PC-3 (cell line): ENCODE data around the gene SLAMF6. TPM values are rescaled to one million over a fixed set of nuclear protein-coding genes. Genes with fewer than 3 reads are reported as not detected.

Source experiments
- ATAC-seq: fragments of 200-7000 bp; cut with Tn5 transposase; 2 replicates; pipeline ENCODE4 v1.9.1; 2020; ENCODE audit warnings: mild to moderate bottlenecking, moderate library complexity
- BruUV-seq: library from RNA; stranded (reverse); fragments of 400-500 nt; replicated peaks from 2 replicates; lab custom pipeline; 2021; lab: Mats Ljungman, UMichigan
- CTCF ChIA-PET: fragments of 300-600 bp; sonication (Branson Sonifier 250); formaldehyde crosslinking; loops from one replicate; lab custom pipeline; 2022; ENCODE audit warnings: antibody characterized with exemption; lab: Charles Lee
- POLR2A ChIA-PET: fragments of 300-600 bp; sonication (Branson Sonifier 250); formaldehyde crosslinking; loops from one replicate; lab custom pipeline; 2022; ENCODE audit warnings: antibody characterized with exemption; ENCODE audit not compliant: unreplicated experiment; lab: Charles Lee
- DNase-seq: peaks from one replicate; pipeline ENCODE4 v3.0.0-alpha.2; 2015
- H2AFZ ChIP-seq: fragments of 300-600 bp; sonication (generic); 2 replicates; pipeline ENCODE4 v1.6.0; 2016; ENCODE audit warnings: antibody characterized with exemption, low read length
- H3F3A ChIP-seq: fragments of 300-600 bp; sonication (generic); one replicate; pipeline ENCODE4 v1.6.0; 2017; ENCODE audit warnings: antibody characterized with exemption, low read length, control low read depth, mild to moderate bottlenecking; ENCODE audit not compliant: unreplicated experiment
- H3K27ac ChIP-seq: fragments of 300-600 bp; sonication (generic); 2 replicates; pipeline ENCODE4 v1.5.1; 2016; ENCODE audit warnings: mild to moderate bottlenecking, low read length
- H3K27me3 ChIP-seq: fragments of 300-600 bp; sonication (generic); 2 replicates; pipeline ENCODE4 v1.6.1; 2016; ENCODE audit warnings: low read length, mixed read lengths
- H3K36me3 ChIP-seq: fragments of 300-600 bp; sonication (generic); 2 replicates; pipeline ENCODE4 v1.6.1; 2016; ENCODE audit warnings: low read depth, mixed run types, low read length, mixed read lengths
- H3K4me1 ChIP-seq: fragments of 300-600 bp; sonication (generic); 2 replicates; pipeline ENCODE4 v1.5.1; 2016; ENCODE audit warnings: low read length; ENCODE audit not compliant: insufficient read depth
- H3K4me2 ChIP-seq: fragments of 300-600 bp; sonication (generic); 2 replicates; pipeline ENCODE4 v1.6.0; 2016; ENCODE audit warnings: low read length
- H3K4me3 ChIP-seq: fragments of 300-600 bp; sonication (generic); 2 replicates; pipeline ENCODE4 v1.5.1; 2016; ENCODE audit warnings: mild to moderate bottlenecking, low read length, mixed read lengths
- H3K79me2 ChIP-seq: fragments of 300-600 bp; sonication (generic); 2 replicates; pipeline ENCODE4 v1.6.1; 2017; ENCODE audit warnings: low read length, mixed read lengths
- H3K9ac ChIP-seq: fragments of 300-600 bp; sonication (generic); 2 replicates; pipeline ENCODE4 v1.6.0; 2016; ENCODE audit warnings: mild to moderate bottlenecking, low read length
- H3K9me2 ChIP-seq: fragments of 300-600 bp; sonication (generic); replicated peaks from 2 replicates; pipeline ENCODE4 v1.6.1; 2016; ENCODE audit warnings: mixed run types, low read length, mixed read lengths
- H3K9me3 ChIP-seq: fragments of 300-600 bp; sonication (generic); 2 replicates; pipeline ENCODE4 v1.6.1; 2016; ENCODE audit warnings: low read length, mixed read lengths
- H4K20me1 ChIP-seq: fragments of 300-600 bp; sonication (generic); 2 replicates; pipeline ENCODE4 v1.6.1; 2016; ENCODE audit warnings: low read length, mixed read lengths
- EZH2 ChIP-seq: fragments of 300-600 bp; sonication (generic); IDR thresholded peaks from one replicate; pipeline ENCODE4 v1.6.1; 2017; ENCODE audit warnings: antibody characterized with exemption, mild to moderate bottlenecking, low read length; ENCODE audit not compliant: unreplicated experiment
- EZH2phosphoT487 ChIP-seq: fragments of 300-600 bp; sonication (generic); IDR thresholded peaks from 2 replicates; pipeline ENCODE4 v1.6.1; 2018; ENCODE audit warnings: mild to moderate bottlenecking, antibody characterized with exemption, low read length, borderline replicate concordance
- intact Hi-C: fragments of 100-400 bp; cut with micrococcal nuclease; formaldehyde crosslinking; loops from 2 replicates; pipeline ENCODE4 v1.9.0; 2023
- total RNA-seq: library from RNA; depleted of rRNA; stranded (reverse); fragments of >200 nt; gene quantifications from 2 replicates; pipeline ENCODE4 v1.2.3, GENCODE V29; 2014
- TF ChIP-seq, protein P1 (sequence below): fragments of 300-600 bp; sonication (generic); conservative IDR thresholded peaks from 2 replicates; pipeline ENCODE4 v1.5.1; 2017; ENCODE audit warnings: antibody characterized with exemption, low read depth, mild to moderate bottlenecking, low read length

Gene SLAMF6
- total RNA-seq, 1 experiment from 2014 or later: not detected

DNA sequence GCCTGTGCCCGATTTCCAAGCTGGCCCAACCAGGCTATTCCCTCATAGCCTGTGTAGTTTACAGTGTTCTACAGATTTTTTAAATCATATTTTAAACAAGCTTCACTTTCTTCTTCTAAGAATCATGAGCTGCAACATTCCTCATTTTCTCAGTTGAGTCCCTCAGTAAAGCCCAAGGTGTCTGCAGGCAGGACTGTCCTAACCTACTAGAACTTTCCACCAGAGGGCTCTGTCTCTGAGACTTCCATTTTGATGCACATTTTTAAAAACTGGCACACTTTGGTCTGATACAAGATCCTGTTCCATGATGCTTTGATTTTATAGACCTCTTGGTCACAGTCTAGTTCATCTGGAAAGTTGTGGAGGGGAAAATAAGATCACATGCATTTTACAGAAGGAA lies 21.6 kb upstream of the SLAMF6 start:
- Histone ChIP-seq H3K4me2 (no peak overlapping the region), H3K27ac (no peak overlapping the region), H3K9me3 (no peaks in the 10 kb centered on the region), H3F3A (no peaks in the 10 kb centered on the region), H3K4me3 (no peak overlapping the region), H4K20me1 (no peaks in the 10 kb centered on the region), H3K79me2 (no peaks in the 10 kb centered on the region), H3K36me3 (no peaks in the 10 kb centered on the region), H3K9ac (no peak overlapping the region), H2AFZ (0 out of 2 replicates have a peak overlapping the region, but pooled peaks have one; percentile 15), H3K9me2 (no peaks in the 10 kb centered on the region), H3K27me3 (peaks cover 55% of the 10 kb centered on the region), H3K4me1 (no peaks in the 10 kb centered on the region)
- no TSS peak for BruUV-seq
- intact Hi-C loops: loop anchor here (2.0 kb wide), 1 partner anchor 62 kb away; no protein-coding TSS in a partner anchor
- POLR2A ChIA-PET: no interaction called here
- TF ChIP-seq, protein P1, sequence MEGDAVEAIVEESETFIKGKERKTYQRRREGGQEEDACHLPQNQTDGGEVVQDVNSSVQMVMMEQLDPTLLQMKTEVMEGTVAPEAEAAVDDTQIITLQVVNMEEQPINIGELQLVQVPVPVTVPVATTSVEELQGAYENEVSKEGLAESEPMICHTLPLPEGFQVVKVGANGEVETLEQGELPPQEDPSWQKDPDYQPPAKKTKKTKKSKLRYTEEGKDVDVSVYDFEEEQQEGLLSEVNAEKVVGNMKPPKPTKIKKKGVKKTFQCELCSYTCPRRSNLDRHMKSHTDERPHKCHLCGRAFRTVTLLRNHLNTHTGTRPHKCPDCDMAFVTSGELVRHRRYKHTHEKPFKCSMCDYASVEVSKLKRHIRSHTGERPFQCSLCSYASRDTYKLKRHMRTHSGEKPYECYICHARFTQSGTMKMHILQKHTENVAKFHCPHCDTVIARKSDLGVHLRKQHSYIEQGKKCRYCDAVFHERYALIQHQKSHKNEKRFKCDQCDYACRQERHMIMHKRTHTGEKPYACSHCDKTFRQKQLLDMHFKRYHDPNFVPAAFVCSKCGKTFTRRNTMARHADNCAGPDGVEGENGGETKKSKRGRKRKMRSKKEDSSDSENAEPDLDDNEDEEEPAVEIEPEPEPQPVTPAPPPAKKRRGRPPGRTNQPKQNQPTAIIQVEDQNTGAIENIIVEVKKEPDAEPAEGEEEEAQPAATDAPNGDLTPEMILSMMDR: peak; percentile 72
- no peak for TF ChIP-seq EZH2
- CTCF ChIA-PET: interaction anchor here (0.9 kb wide), 1 partner anchor 18 kb away, joined by 4 read pairs; no protein-coding TSS in a partner anchor
- DNase-seq: peak; percentile 37
- ATAC-seq: peak; percentile 79

DNA sequence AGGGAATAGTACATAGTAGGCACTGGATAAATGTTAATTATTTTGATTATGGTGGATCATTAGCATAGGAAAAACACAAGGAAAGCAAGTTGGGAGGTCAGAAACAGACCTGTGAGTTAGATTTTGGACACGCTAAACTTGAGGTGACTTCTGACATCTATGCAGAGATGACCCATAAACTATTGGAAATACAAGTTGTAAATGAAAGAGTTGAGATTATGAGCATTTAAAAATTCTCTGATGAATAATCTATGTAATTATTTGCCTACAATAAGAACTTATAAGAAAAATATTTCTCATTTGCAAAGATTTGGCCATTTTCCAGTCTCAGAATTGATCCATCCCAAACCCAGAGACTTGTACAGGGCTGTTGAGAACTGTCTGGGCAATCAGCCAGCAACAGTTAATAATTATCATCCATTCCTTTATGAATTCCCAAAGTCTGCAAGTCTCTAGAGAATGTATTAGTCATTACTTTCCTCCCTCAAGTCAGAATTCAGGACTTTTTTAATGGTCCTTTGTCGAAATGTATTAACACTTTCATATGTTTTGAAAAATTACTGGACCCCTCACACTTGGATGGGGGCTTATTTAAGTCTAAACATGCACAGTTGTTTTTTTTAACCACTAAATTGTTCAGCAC lies 19.4 kb upstream of the SLAMF6 start:
- no peak for DNase-seq
- ChIA-PET POLR2A (no interaction called here), CTCF (no interaction called here)
- no peaks in the 10 kb centered on the region for H3K9me2 ChIP-seq
- no peaks in the 10 kb centered on the region for H3K9me3 ChIP-seq
- no peaks in the 10 kb centered on the region for H3K79me2 ChIP-seq
- TF ChIP-seq EZH2: no peak
- no peak for TF ChIP-seq EZH2phosphoT487
- TF ChIP-seq, protein P1: no peak
- peaks cover 46% of the 10 kb centered on the region for H3K27me3 ChIP-seq
- H3K4me2 ChIP-seq: no peak overlapping the region
- H4K20me1 ChIP-seq: no peaks in the 10 kb centered on the region
- no peak overlapping the region for H2AFZ ChIP-seq
- no TSS peak for BruUV-seq
- no peaks in the 10 kb centered on the region for H3F3A ChIP-seq
- H3K27ac ChIP-seq: no peak overlapping the region
- intact Hi-C loops: no loop called here
- no peak for ATAC-seq
- H3K36me3 ChIP-seq: no peaks in the 10 kb centered on the region
- no peak overlapping the region for H3K9ac ChIP-seq
- H3K4me1 ChIP-seq: no peaks in the 10 kb centered on the region
- H3K4me3 ChIP-seq: no peak overlapping the region

DNA sequence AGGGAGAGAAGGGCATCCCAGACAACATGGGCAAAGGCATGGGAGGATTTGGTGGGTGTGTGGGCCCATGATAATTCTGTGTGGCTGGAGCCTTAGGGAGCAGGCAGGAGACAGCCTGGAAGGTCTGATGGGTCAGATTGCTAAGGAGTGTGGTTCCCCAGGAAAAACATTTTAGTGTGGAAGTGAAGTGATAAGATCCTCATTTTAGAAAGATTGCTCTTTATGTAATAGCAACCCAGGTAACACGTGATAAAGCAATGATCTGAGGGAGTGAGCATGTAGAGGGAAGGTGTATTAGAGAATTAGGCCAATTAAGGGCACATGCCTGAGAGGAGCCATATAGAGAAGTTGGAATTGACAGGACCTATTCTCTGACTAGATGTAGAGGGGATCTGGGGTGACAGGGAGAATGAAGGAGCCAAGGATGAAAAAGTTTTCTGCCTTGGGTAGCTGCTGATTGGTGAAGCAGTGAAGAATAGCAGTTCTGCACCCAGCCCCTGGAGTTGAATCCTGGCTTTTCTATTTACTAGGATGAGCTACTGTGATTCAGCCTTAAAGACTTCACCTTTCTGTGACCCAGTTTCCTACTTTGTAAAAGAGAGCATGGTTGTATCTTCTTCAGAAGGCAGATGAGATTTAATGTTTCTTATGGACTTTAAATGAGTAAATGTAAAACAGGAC lies 18.7 kb upstream of the SLAMF6 start:
- TF ChIP-seq EZH2phosphoT487: no peak
- TF ChIP-seq EZH2: no peak
- TF ChIP-seq, protein P1: no peak

More for the DNA sequence above, 18.7 kb upstream of the SLAMF6 start:
- H3K9ac ChIP-seq: no peak overlapping the region
- H3K27ac ChIP-seq: no peak overlapping the region
- H3K4me1 ChIP-seq: no peaks in the 10 kb centered on the region
- POLR2A ChIA-PET: no interaction called here
- ATAC-seq (no peak), DNase-seq (no peak)
- no peaks in the 10 kb centered on the region for H3K9me3 ChIP-seq
- no peak overlapping the region for H2AFZ ChIP-seq
- no peaks in the 10 kb centered on the region for H3F3A ChIP-seq
- no peak overlapping the region for H3K4me3 ChIP-seq
- H3K4me2 ChIP-seq: no peak overlapping the region
- CTCF ChIA-PET: no interaction called here
- H3K27me3 ChIP-seq: peaks cover 46% of the 10 kb centered on the region
- no peaks in the 10 kb centered on the region for H3K36me3 ChIP-seq
- BruUV-seq: no TSS peak
- no peaks in the 10 kb centered on the region for H4K20me1 ChIP-seq
- H3K9me2 ChIP-seq: no peaks in the 10 kb centered on the region
- no peaks in the 10 kb centered on the region for H3K79me2 ChIP-seq
- intact Hi-C loops: no loop called here
